OCI-LY7 (cell line): Measurements from ENCODE around the gene IFT57. TPM values are rescaled to one million over a fixed set of nuclear protein-coding genes. Genes with fewer than 3 reads are reported as not detected.

ENCODE experiments used
- BruUV-seq: library from RNA; stranded (reverse); fragments of 400-500 nt; replicated peaks from 2 replicates; lab custom pipeline; 2021; lab: Mats Ljungman, UMichigan
- CTCF ChIA-PET: fragments of 300-600 bp; sonication (Branson Sonifier 250); formaldehyde crosslinking; loops from one replicate; lab custom pipeline; 2022; ENCODE audit warnings: antibody characterized with exemption; ENCODE audit not compliant: unreplicated experiment; lab: Charles Lee
- POLR2A ChIA-PET: fragments of 300-600 bp; sonication (Branson Sonifier 250); formaldehyde crosslinking; loops from one replicate; lab custom pipeline; 2022; ENCODE audit warnings: antibody characterized with exemption; lab: Charles Lee
- DNase-seq: peaks from one replicate; pipeline ENCODE4 v3.0.0-alpha.2; 2015; ENCODE audit warnings: low spot score
- H2AFZ ChIP-seq: fragments of 200-600 bp; sonication (generic), shearing (Covaris generic); 2 replicates; pipeline ENCODE4 v1.6.1; 2014; ENCODE audit warnings: mild to moderate bottlenecking, antibody characterized with exemption, low read length, moderate library complexity
- H3K27ac ChIP-seq: fragments of 200-600 bp; sonication (generic); 2 replicates; pipeline ENCODE4 v1.5.1; 2014; ENCODE audit warnings: mixed run types, low read depth, mild to moderate bottlenecking, moderate library complexity, low read length, inconsistent platforms; ENCODE audit not compliant: poor library complexity, severe bottlenecking
- H3K36me3 ChIP-seq: fragments of 200-600 bp; sonication (generic); 2 replicates; pipeline ENCODE4 v1.6.1; 2014; ENCODE audit warnings: mild to moderate bottlenecking, antibody characterized with exemption, low read length, moderate library complexity, mixed read lengths; ENCODE audit not compliant: insufficient read depth
- H3K4me1 ChIP-seq: fragments of 200-600 bp; sonication (generic); 2 replicates; pipeline ENCODE4 v1.5.1; 2014; ENCODE audit warnings: mild to moderate bottlenecking, low read length; ENCODE audit not compliant: insufficient read depth, poor library complexity, severe bottlenecking
- H3K4me2 ChIP-seq: fragments of 200-600 bp; sonication (generic); 2 replicates; pipeline ENCODE4 v1.6.1; 2014; ENCODE audit warnings: mild to moderate bottlenecking, low read length
- H3K4me3 ChIP-seq: fragments of 200-600 bp; sonication (generic); 2 replicates; pipeline ENCODE4 v1.5.1; 2014; ENCODE audit warnings: mild to moderate bottlenecking, low read depth, low read length; ENCODE audit not compliant: poor library complexity, severe bottlenecking
- H3K79me2 ChIP-seq: fragments of 200-600 bp; sonication (generic); 2 replicates; pipeline ENCODE4 v1.6.1; 2016; ENCODE audit warnings: low read depth, mild to moderate bottlenecking, low read length, moderate library complexity, mixed read lengths; ENCODE audit not compliant: insufficient read depth
- H3K9me2 ChIP-seq: fragments of 200-600 bp; sonication (generic); 2 replicates; pipeline ENCODE4 v1.6.1; 2016; ENCODE audit warnings: mild to moderate bottlenecking, low read length, mixed read lengths; ENCODE audit not compliant: insufficient read depth
- H3K9me3 ChIP-seq: fragments of 200-600 bp; sonication (generic); 2 replicates; pipeline ENCODE4 v1.6.1; 2014; ENCODE audit warnings: mild to moderate bottlenecking, mixed run types, low read length, mixed read lengths
- H4K20me1 ChIP-seq: fragments of 200-600 bp; sonication (generic); 2 replicates; pipeline ENCODE4 v1.6.1; 2014; ENCODE audit warnings: mild to moderate bottlenecking, antibody characterized with exemption, low read length, moderate library complexity, mixed read lengths; ENCODE audit not compliant: insufficient read depth
- CTCF ChIP-seq: fragments of 200-600 bp; sonication (generic); conservative IDR thresholded peaks from 2 replicates; pipeline ENCODE4 v1.5.1; 2014; ENCODE audit warnings: mild to moderate bottlenecking, antibody characterized with exemption, low read length, moderate library complexity, mixed read lengths
- EZH2phosphoT487 ChIP-seq: fragments of 200-600 bp; sonication (generic); IDR thresholded peaks from 2 replicates; pipeline ENCODE4 v1.6.1; 2018; ENCODE audit warnings: low read depth, borderline replicate concordance, mild to moderate bottlenecking, mixed run types, antibody characterized with exemption, low read length, moderate library complexity, mixed read lengths
- intact Hi-C: fragments of 100-400 bp; cut with micrococcal nuclease; formaldehyde crosslinking; loops from one replicate; pipeline ENCODE4 v1.10.0; 2022; ENCODE audit not compliant: unreplicated experiment
- total RNA-seq, 2 experiments: library from RNA; depleted of rRNA in 1 of 2; stranded (reverse); fragments of >200 nt in 1 of 2; shearing (Covaris generic) in 1 of 2; gene quantifications; 2 replicates each; pipeline ENCODE4 v1.2.3, GENCODE V29; 2014 to 2022

Gene IFT57
- total RNA-seq, 2 experiments from 2014 or later: 44.1 to 68.2 TPM

GRCh38 chr3:108153451-108153981 is 68.7 kb downstream of the IFT57 start:
- no peak overlapping the region for H2AFZ ChIP-seq
- DNase-seq: peak; percentile 50
- CTCF ChIA-PET: no interaction called here

GRCh38 chr3:108152274-108152673 is 70.0 kb downstream of the IFT57 start:
- no peak for DNase-seq
- Histone ChIP-seq H3K9me2 (no peaks in the 10 kb centered on the region), H3K79me2 (no peaks in the 10 kb centered on the region), H3K4me1 (no peaks in the 10 kb centered on the region), H3K4me3 (no peak overlapping the region), H4K20me1 (no peaks in the 10 kb centered on the region), H3K27ac (no peak overlapping the region), H2AFZ (no peak overlapping the region), H3K36me3 (no peaks in the 10 kb centered on the region), H3K9me3 (no peaks in the 10 kb centered on the region), H3K4me2 (no peak overlapping the region)
- intact Hi-C loops: loop anchor here (2.0 kb wide), 1 partner anchor 255 kb away; no protein-coding TSS in a partner anchor
- ChIA-PET CTCF (no interaction called here), POLR2A (interaction anchor here (0.6 to 2.5 kb wide), 3 partner anchors 9 to 18 kb away, joined by 3 to 10 read pairs (median 5); no protein-coding TSS in a partner anchor)
- BruUV-seq: no TSS peak
- TF ChIP-seq CTCF (no peak), EZH2phosphoT487 (no peak)

More at GRCh38 chr3:108153451-108153981, 68.7 kb downstream of the IFT57 start:
- Histone ChIP-seq H3K9me3 (no peaks in the 10 kb centered on the region), H3K4me2 (no peak overlapping the region), H3K36me3 (no peaks in the 10 kb centered on the region), H3K27ac (no peak overlapping the region), H4K20me1 (no peaks in the 10 kb centered on the region), H3K4me3 (no peak overlapping the region), H3K4me1 (no peaks in the 10 kb centered on the region), H3K9me2 (no peaks in the 10 kb centered on the region), H3K79me2 (no peaks in the 10 kb centered on the region)
- POLR2A ChIA-PET: interaction anchor here (0.9 to 2.5 kb wide), 2 partner anchors 9 to 250 kb away, joined by 3 to 10 read pairs; no protein-coding TSS in a partner anchor
- no TSS peak for BruUV-seq
- intact Hi-C loops: loop anchor here (1.0 to 2.0 kb wide), 2 partner anchors 253 to 324 kb away; no protein-coding TSS in a partner anchor
- TF ChIP-seq EZH2phosphoT487: no peak
- TF ChIP-seq CTCF: peak; percentile 76

GRCh38 chr3:108150200-108150599 is 72.0 kb downstream of the IFT57 start:
- no peaks in the 10 kb centered on the region for H4K20me1 ChIP-seq
- no peaks in the 10 kb centered on the region for H3K4me1 ChIP-seq
- no peaks in the 10 kb centered on the region for H3K79me2 ChIP-seq
- H2AFZ ChIP-seq: no peak overlapping the region
- H3K36me3 ChIP-seq: no peaks in the 10 kb centered on the region; the same call in 1 of the 2 replicates
- H3K4me3 ChIP-seq: no peak overlapping the region
- H3K9me2 ChIP-seq: no peaks in the 10 kb centered on the region
- no peak for TF ChIP-seq EZH2phosphoT487
- no TSS peak for BruUV-seq
- H3K27ac ChIP-seq: no peak overlapping the region
- H3K4me2 ChIP-seq: no peak overlapping the region
- POLR2A ChIA-PET: no interaction called here
- intact Hi-C loops: no loop called here
- peaks cover under 1% of the 10 kb centered on the region; the same call in 1 of the 2 replicates for H3K9me3 ChIP-seq
- no peak for DNase-seq
- CTCF ChIA-PET: no interaction called here
